Left lung (tissue), 14 donors: ENCODE data around the gene PAPPA2. TPM values are rescaled to one million over a fixed set of nuclear protein-coding genes. Genes with fewer than 3 reads are reported as not detected.
"Not testable (repeated sequence)": the region's sequence is repeated elsewhere in the genome, so short reads cannot be mapped to it uniquely, and the experiment has no call there.

Source experiments
- ATAC-seq: fragments of 200-7000 bp; cut with Tn5 transposase; one replicate; pipeline ENCODE4 v1.9.1; 2020; ENCODE audit warnings: moderate library complexity
- DNase-seq, 4 donors: peaks; one replicate each; pipeline ENCODE4 v3.0.0-alpha.2; 2013 to 2020
- H3K27ac ChIP-seq, 2 donors: fragments of 200-600 bp; sonication (generic) in 1 of 2; one replicate each; pipeline versions ENCODE4 v1.5.0 to v1.8.0; 2020 to 2021
- H3K27me3 ChIP-seq, 2 donors: fragments of 200-600 bp; sonication (generic) in 1 of 2; one replicate each; pipeline versions ENCODE4 v1.5.0 to v1.8.0; 2020 to 2021
- H3K36me3 ChIP-seq, 2 donors: fragments of 200-600 bp; sonication (generic) in 1 of 2; one replicate each; pipeline versions ENCODE4 v1.5.0 to v1.8.0; 2020 to 2021
- H3K4me1 ChIP-seq, 2 donors: fragments of 200-600 bp; one replicate each; pipeline ENCODE4 v1.8.0; 2021
- H3K4me3 ChIP-seq, 2 donors: fragments of 200-600 bp; sonication (generic) in 1 of 2; one replicate each; pipeline versions ENCODE4 v1.5.0 to v1.8.0; 2020 to 2021; ENCODE audit warnings: mild to moderate bottlenecking in 1 of 2
- H3K9me3 ChIP-seq, 2 donors: fragments of 200-600 bp; sonication (generic) in 1 of 2; one replicate each; pipeline versions ENCODE4 v1.5.0 to v1.8.0; 2020 to 2021
- CTCF ChIP-seq, 2 donors: fragments of 200-600 bp; sonication (generic) in 1 of 2; IDR thresholded peaks; one replicate each; pipeline versions ENCODE4 v1.5.0 to v1.8.0; 2021; ENCODE audit warnings: antibody characterized with exemption in 2 of 2
- intact Hi-C, 2 donors: fragments of 100-400 bp; cut with DNase I; formaldehyde crosslinking; loops; one replicate each; pipeline versions ENCODE4 v1.11.2 to v1.14.2; 2022
- long read RNA-seq, 12 donors: library from polyadenylated mRNA in 2 of 12; unstranded in 2 of 12; transcript quantifications; one replicate each; pipeline ENCODE4 v2.0.0 and lab custom pipeline, GENCODE V29; 2019 to 2026
- polyA plus RNA-seq, 6 donors: library from polyadenylated mRNA; unstranded; fragments of 120-200 nt; gene quantifications; one replicate each; pipeline ENCODE4 v1.2.1, GENCODE V29; 2013; ENCODE audit not compliant: insufficient read length in 6 of 6
- total RNA-seq, 2 donors: library from RNA; stranded (reverse); fragmentation: NEBNext Ultra II Directional; extraction: Animal tissue kit (Norgen Biotek cat#: 25700); gene quantifications; one replicate each; pipeline ENCODE4 v1.2.1, GENCODE V29; 2021
- donor health status: DM: no; HTN: yes; CAD: no.
- donor health status: DM: no; HTN: no; CAD: no.

The PAPPA2 gene, protein sequence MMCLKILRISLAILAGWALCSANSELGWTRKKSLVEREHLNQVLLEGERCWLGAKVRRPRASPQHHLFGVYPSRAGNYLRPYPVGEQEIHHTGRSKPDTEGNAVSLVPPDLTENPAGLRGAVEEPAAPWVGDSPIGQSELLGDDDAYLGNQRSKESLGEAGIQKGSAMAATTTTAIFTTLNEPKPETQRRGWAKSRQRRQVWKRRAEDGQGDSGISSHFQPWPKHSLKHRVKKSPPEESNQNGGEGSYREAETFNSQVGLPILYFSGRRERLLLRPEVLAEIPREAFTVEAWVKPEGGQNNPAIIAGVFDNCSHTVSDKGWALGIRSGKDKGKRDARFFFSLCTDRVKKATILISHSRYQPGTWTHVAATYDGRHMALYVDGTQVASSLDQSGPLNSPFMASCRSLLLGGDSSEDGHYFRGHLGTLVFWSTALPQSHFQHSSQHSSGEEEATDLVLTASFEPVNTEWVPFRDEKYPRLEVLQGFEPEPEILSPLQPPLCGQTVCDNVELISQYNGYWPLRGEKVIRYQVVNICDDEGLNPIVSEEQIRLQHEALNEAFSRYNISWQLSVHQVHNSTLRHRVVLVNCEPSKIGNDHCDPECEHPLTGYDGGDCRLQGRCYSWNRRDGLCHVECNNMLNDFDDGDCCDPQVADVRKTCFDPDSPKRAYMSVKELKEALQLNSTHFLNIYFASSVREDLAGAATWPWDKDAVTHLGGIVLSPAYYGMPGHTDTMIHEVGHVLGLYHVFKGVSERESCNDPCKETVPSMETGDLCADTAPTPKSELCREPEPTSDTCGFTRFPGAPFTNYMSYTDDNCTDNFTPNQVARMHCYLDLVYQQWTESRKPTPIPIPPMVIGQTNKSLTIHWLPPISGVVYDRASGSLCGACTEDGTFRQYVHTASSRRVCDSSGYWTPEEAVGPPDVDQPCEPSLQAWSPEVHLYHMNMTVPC (N-terminal part only)
- under 1 TPM; 0.09 to 0.34 TPM for total RNA-seq
- under 1 TPM; 0.11 to 0.68 (median 0.27) TPM for polyA plus RNA-seq
- long read RNA-seq, donor 1, result 0 reads
- long read RNA-seq, donor 2, result 0 reads
- long read RNA-seq, donor 3, result 0 reads
- long read RNA-seq, donor 4, result 0 reads
- long read RNA-seq, donor 5, result 0 reads
- long read RNA-seq, donor 6, result 0 reads
- long read RNA-seq, donor 7, result 0 reads
- long read RNA-seq, donor 8, result 0 reads
- long read RNA-seq, donor 9, result 0 reads
- long read RNA-seq, donor 10, result 0 reads
- long read RNA-seq, donor 11, partial matches to known transcripts, result 65 of 65 reads
- long read RNA-seq, donor 11, other reads (novel, unspliced or antisense), result 0 of 65 reads
- long read RNA-seq, donor 12, result 0 reads

- H3K9me3 ChIP-seq, result peaks cover 0 to 2% of the 10 kb centered on the region in 2 donors
- DNase-seq (no peak), ATAC-seq (no peak)
- H3K4me3 ChIP-seq, result no peak within 1 kb of the TSS
- H3K36me3 ChIP-seq, result no peaks in the 10 kb centered on the region
- TF ChIP-seq CTCF (IDR thresholded peaks at IDR 0.05), result no peak
- H3K4me1 ChIP-seq, result no peaks in the 10 kb centered on the region
- intact Hi-C loops, result no loop called here
- H3K27me3 ChIP-seq, result no peaks in the 10 kb centered on the region
- H3K27ac ChIP-seq, result no peak within 1 kb of the TSS
These were observed at the start of gene PAPPA2 for GRCh38 chr1:176462674-176463378. PAPPA2 (plus strand) TSS chr1:176463175; CDS start chr1:176556323, 93,148 bp downstream.

DNA sequence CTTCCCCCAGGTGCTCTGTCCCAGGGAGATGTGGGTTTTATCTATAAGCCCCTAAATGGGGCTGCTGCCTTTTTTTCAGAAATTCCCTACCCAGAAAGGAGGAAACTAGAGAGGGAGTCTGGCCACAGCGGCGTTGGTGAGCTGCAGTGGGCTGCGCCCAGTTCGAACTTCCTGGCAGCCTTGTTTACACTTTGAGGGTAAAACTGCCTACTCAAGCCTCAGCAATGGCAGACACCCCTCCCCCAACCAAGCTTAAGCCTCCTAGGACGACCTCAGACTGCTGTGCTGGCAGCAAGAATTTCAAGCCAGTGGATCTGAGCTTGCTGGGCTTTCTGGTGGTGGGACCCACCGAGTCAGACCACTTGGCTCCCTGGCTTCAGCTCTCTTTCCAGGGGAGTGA is 46.2 kb upstream of the PAPPA2 start:
- intact Hi-C loops, result no loop called here
- H3K9me3 ChIP-seq, result peaks cover 0 to 5% of the 10 kb centered on the region in 2 donors
- H3K27me3 ChIP-seq, result no peaks in the 10 kb centered on the region
- H3K27ac ChIP-seq, result no peak overlapping the region
- ATAC-seq, result no peak
- no peaks in the 10 kb centered on the region for H3K4me1 ChIP-seq
- no peaks in the 10 kb centered on the region for H3K36me3 ChIP-seq
- no peak for TF ChIP-seq CTCF (IDR thresholded peaks at IDR 0.05)
- DNase-seq, result no peak
- H3K4me3 ChIP-seq, result no peak overlapping the region

DNA sequence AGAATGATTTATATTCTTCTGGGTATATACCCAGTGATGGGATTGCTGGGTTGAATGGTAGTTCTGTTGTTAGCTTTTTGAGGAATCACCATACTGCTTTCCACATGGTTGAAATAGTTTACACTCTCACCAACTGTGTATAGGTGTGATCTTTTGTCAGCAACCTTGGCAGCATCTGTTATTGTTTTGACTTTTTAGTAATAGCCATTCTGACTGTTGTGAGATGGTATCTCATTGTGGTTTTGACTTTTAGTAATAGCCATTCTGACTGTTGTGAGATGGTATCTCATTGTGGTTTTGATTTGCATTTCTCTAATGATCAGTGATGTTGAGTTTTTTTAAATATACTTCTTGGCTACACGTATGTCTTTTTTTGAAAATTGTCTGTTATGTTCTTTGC is 43.4 kb upstream of the PAPPA2 start:
- H3K27me3 ChIP-seq, H3K4me1 ChIP-seq, DNase-seq, intact Hi-C loops, H3K36me3 ChIP-seq, H3K4me3 ChIP-seq, ATAC-seq, H3K27ac ChIP-seq: not testable (repeated sequence)
- H3K9me3 ChIP-seq, result peaks cover 0 to 15% of the 10 kb centered on the region in 2 donors

- ATAC-seq, result no peak
- TF ChIP-seq CTCF (IDR thresholded peaks at IDR 0.05), result no peak
- H3K27ac ChIP-seq, result no peak overlapping the region
- intact Hi-C loops, result no loop called here
- no peaks in the 10 kb centered on the region for H3K36me3 ChIP-seq
- DNase-seq, result no peak
- no peak overlapping the region for H3K4me3 ChIP-seq
- no peaks in the 10 kb centered on the region for H3K27me3 ChIP-seq
- no peaks in the 10 kb centered on the region for H3K4me1 ChIP-seq
- H3K9me3 ChIP-seq, result no peaks in the 10 kb centered on the region
These were observed 28.7 kb upstream of the PAPPA2 start for GRCh38 chr1:176434234-176434633.

- no peak for ATAC-seq
- no peak for DNase-seq
- no peak overlapping the region for H3K4me3 ChIP-seq
- no peak for TF ChIP-seq CTCF (IDR thresholded peaks at IDR 0.05)
- intact Hi-C loops, result no loop called here
- no peaks in the 10 kb centered on the region for H3K27me3 ChIP-seq
- no peak overlapping the region for H3K27ac ChIP-seq
- no peaks in the 10 kb centered on the region for H3K36me3 ChIP-seq
- no peaks in the 10 kb centered on the region for H3K4me1 ChIP-seq
- H3K9me3 ChIP-seq, result no peaks in the 10 kb centered on the region
These were observed 26.7 kb upstream of the PAPPA2 start for GRCh38 chr1:176436251-176436650.
